Smooth muscle cell (in vitro differentiated cells): ENCODE measurements around the gene GNAL. TPM values are rescaled to one million over a fixed set of nuclear protein-coding genes. Genes with fewer than 3 reads are reported as not detected.

ENCODE experiments used
- DNase-seq: peaks from one replicate; lab custom pipeline; 2025; ENCODE audit not compliant: unreplicated experiment; lab: John Stamatoyannopoulos, UW
- H2AFZ ChIP-seq: fragments of 200-600 bp; sonication (generic); 2 replicates; pipeline ENCODE4 v1.6.0; 2016; ENCODE audit warnings: antibody characterized with exemption, low read depth, mild to moderate bottlenecking
- H3F3A ChIP-seq: fragments of 200-600 bp; sonication (generic); 2 replicates; pipeline ENCODE4 v1.6.0; 2017; ENCODE audit warnings: antibody characterized with exemption, low read depth
- H3K27ac ChIP-seq: fragments of 200-600 bp; sonication (generic); 2 replicates; pipeline ENCODE4 v1.5.1; 2016; ENCODE audit warnings: low read depth, mild to moderate bottlenecking
- H3K27me3 ChIP-seq: fragments of 200-600 bp; sonication (generic); 2 replicates; pipeline ENCODE4 v1.6.1; 2016; ENCODE audit warnings: low read depth, mild to moderate bottlenecking
- H3K36me3 ChIP-seq: fragments of 200-600 bp; sonication (generic); 2 replicates; pipeline ENCODE4 v1.5.1; 2016; ENCODE audit warnings: low read depth
- H3K4me1 ChIP-seq: fragments of 200-600 bp; sonication (generic); 2 replicates; pipeline ENCODE4 v1.5.1; 2016; ENCODE audit warnings: low read depth
- H3K4me2 ChIP-seq: fragments of 200-600 bp; sonication (generic); 2 replicates; pipeline ENCODE4 v1.6.0; 2016; ENCODE audit warnings: mild to moderate bottlenecking
- H3K4me3 ChIP-seq: fragments of 200-600 bp; sonication (generic); 2 replicates; pipeline ENCODE4 v1.5.1; 2016; ENCODE audit warnings: mild to moderate bottlenecking
- H3K79me2 ChIP-seq: fragments of 200-600 bp; sonication (generic); 2 replicates; pipeline ENCODE4 v1.6.0; 2016; ENCODE audit warnings: low read depth, mild to moderate bottlenecking
- H3K9ac ChIP-seq: fragments of 200-600 bp; sonication (generic); 2 replicates; pipeline ENCODE4 v1.6.0; 2016; ENCODE audit warnings: low read depth
- H3K9me3 ChIP-seq: fragments of 200-600 bp; sonication (generic); replicated peaks from 2 replicates; pipeline ENCODE4 v1.5.1; 2016; ENCODE audit warnings: low read depth
- H4K20me1 ChIP-seq: fragments of 200-600 bp; sonication (generic); 2 replicates; pipeline ENCODE4 v1.6.0; 2016; ENCODE audit warnings: low read depth
- WGBS: methylation state at CpG from one replicate; pipeline ENCODE4 v1.1.7; 2016; ENCODE audit warnings: low lambda C conversion rate; 5-methylcytosine and 5-hydroxymethylcytosine counted together
- polyA plus RNA-seq: library from polyadenylated mRNA; unstranded; fragments of >200 nt; fragmentation: Nextera tagmentation; extraction: Ambion mirVana; gene quantifications from 2 replicates; pipeline ENCODE4 v1.2.1, GENCODE V29; 2016
- total RNA-seq: library from RNA; depleted of rRNA; stranded (reverse); fragments of >200 nt; gene quantifications from 2 replicates; pipeline ENCODE4 v1.2.3, GENCODE V29; 2014
- TF ChIP-seq, protein P1 (sequence below): fragments of 200-600 bp; sonication (generic); IDR thresholded peaks from 2 replicates; pipeline ENCODE4 v1.5.1; 2017; ENCODE audit warnings: borderline replicate concordance, mild to moderate bottlenecking, antibody characterized with exemption; ENCODE audit not compliant: insufficient read depth, poor library complexity, severe bottlenecking

The GNAL gene
- total and polyA plus RNA-seq, 2 experiments from 2014 or later, result 1.6 to 5.8 TPM

DNA sequence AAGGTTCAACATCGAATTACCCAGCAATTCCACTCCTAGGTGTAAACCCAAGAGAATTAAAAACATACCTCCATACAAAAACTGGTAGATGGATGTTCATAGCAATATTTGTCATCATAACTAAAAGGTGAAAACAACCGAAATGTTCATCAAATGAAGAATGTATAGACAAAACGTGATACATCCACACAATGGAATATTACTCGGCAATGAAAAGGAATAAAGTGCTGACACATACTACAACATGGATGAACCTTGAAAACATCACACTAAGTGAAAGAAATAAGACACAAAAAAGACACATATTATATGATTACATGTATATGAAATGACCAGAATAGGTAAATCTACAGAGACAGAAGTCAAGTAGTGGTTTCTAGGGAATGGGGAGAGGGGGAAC lies 141.5 kb downstream of the GNAL start:
- no peak overlapping the region for H3K9ac ChIP-seq
- H3K4me2 ChIP-seq, result no peak overlapping the region
- 97% methylated on average over 4 of the region's 4 CpGs for WGBS
- TF ChIP-seq, protein P1, sequence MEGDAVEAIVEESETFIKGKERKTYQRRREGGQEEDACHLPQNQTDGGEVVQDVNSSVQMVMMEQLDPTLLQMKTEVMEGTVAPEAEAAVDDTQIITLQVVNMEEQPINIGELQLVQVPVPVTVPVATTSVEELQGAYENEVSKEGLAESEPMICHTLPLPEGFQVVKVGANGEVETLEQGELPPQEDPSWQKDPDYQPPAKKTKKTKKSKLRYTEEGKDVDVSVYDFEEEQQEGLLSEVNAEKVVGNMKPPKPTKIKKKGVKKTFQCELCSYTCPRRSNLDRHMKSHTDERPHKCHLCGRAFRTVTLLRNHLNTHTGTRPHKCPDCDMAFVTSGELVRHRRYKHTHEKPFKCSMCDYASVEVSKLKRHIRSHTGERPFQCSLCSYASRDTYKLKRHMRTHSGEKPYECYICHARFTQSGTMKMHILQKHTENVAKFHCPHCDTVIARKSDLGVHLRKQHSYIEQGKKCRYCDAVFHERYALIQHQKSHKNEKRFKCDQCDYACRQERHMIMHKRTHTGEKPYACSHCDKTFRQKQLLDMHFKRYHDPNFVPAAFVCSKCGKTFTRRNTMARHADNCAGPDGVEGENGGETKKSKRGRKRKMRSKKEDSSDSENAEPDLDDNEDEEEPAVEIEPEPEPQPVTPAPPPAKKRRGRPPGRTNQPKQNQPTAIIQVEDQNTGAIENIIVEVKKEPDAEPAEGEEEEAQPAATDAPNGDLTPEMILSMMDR, result no peak
- H3K4me3 ChIP-seq, result no peak overlapping the region
- no peak overlapping the region for H3K27ac ChIP-seq
- H3K4me1 ChIP-seq, result no peaks in the 10 kb centered on the region
- no peaks in the 10 kb centered on the region for H3K27me3 ChIP-seq
- H2AFZ ChIP-seq, result no peak overlapping the region
- H3K36me3 ChIP-seq, result no peaks in the 10 kb centered on the region
- no peaks in the 10 kb centered on the region for H3F3A ChIP-seq
- DNase-seq, result no peak
- H3K9me3 ChIP-seq, result no peaks in the 10 kb centered on the region
- no peaks in the 10 kb centered on the region for H3K79me2 ChIP-seq
- no peaks in the 10 kb centered on the region for H4K20me1 ChIP-seq

GRCh38 chr18:11831921-11832320 lies 142.9 kb downstream of the GNAL start:
- Histone ChIP-seq H3F3A (no peaks in the 10 kb centered on the region), H4K20me1 (no peaks in the 10 kb centered on the region), H3K27ac (no peak overlapping the region), H3K36me3 (no peaks in the 10 kb centered on the region), H3K4me1 (no peaks in the 10 kb centered on the region), H3K4me2 (no peak overlapping the region), H3K9me3 (no peaks in the 10 kb centered on the region), H2AFZ (no peak overlapping the region), H3K9ac (no peak overlapping the region), H3K27me3 (no peaks in the 10 kb centered on the region), H3K79me2 (no peaks in the 10 kb centered on the region), H3K4me3 (no peak overlapping the region)
- DNase-seq, result no peak
- TF ChIP-seq, protein P1, result no peak
- 91% methylated on average over 3 of the region's 3 CpGs for WGBS

DNA sequence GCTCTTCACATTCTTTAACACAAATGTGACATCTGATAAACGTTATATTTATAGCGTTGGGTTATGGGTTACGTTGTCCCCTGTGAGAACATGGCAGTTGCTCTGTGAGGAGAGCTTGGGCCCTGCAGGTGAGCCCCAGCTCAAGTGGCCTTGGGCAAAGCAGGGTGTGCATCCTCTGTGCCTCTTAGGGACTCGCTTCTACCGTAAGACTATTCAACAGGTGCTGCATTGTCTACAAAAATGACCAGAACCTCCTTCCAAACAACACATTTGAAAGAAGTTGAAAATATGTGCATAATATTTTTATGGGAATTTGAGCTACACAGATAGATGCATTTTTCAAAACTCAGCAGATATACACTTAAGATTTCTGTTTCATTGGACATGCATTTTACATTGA lies 145.7 kb downstream of the GNAL start:
- Histone ChIP-seq H3K36me3 (no peaks in the 10 kb centered on the region), H3K9me3 (no peaks in the 10 kb centered on the region), H3K4me1 (no peaks in the 10 kb centered on the region), H4K20me1 (no peaks in the 10 kb centered on the region), H3K27ac (no peak overlapping the region), H3K4me3 (no peak overlapping the region), H3K9ac (no peak overlapping the region), H2AFZ (no peak overlapping the region), H3K79me2 (no peaks in the 10 kb centered on the region), H3K27me3 (no peaks in the 10 kb centered on the region), H3K4me2 (no peak overlapping the region), H3F3A (no peaks in the 10 kb centered on the region)
- no peak for DNase-seq
- 91% methylated on average over 5 of the region's 5 CpGs for WGBS
- TF ChIP-seq, protein P1, result no peak

GRCh38 chr18:11839556-11839955 lies 150.5 kb downstream of the GNAL start:
- Histone ChIP-seq H2AFZ (no peak overlapping the region), H3K27ac (no peak overlapping the region), H3K9me3 (no peaks in the 10 kb centered on the region), H3K9ac (no peak overlapping the region), H3K4me1 (no peaks in the 10 kb centered on the region), H4K20me1 (no peaks in the 10 kb centered on the region), H3K79me2 (no peaks in the 10 kb centered on the region), H3K4me2 (no peak overlapping the region), H3K4me3 (no peak overlapping the region), H3K27me3 (no peaks in the 10 kb centered on the region), H3F3A (no peaks in the 10 kb centered on the region), H3K36me3 (no peaks in the 10 kb centered on the region)
- 93% methylated on average over 6 of the region's 6 CpGs for WGBS
- DNase-seq, result no peak
- TF ChIP-seq, protein P1, result no peak
